SK-N-DZ (cell line): Measurements from ENCODE around the gene PLCB2. TPM values are rescaled to one million over a fixed set of nuclear protein-coding genes. Genes with fewer than 3 reads are reported as not detected.

Experiments
- DNase-seq: peaks from one replicate; pipeline ENCODE4 v3.0.0-alpha.2; 2015; ENCODE audit warnings: low spot score
- polyA plus RNA-seq, 2 experiments: library from polyadenylated mRNA; depleted of rRNA; stranded (reverse); fragments of >200 nt; gene quantifications; 2 replicates each; pipeline ENCODE4 v1.2.3, GENCODE V29; 2014

Gene PLCB2, protein sequence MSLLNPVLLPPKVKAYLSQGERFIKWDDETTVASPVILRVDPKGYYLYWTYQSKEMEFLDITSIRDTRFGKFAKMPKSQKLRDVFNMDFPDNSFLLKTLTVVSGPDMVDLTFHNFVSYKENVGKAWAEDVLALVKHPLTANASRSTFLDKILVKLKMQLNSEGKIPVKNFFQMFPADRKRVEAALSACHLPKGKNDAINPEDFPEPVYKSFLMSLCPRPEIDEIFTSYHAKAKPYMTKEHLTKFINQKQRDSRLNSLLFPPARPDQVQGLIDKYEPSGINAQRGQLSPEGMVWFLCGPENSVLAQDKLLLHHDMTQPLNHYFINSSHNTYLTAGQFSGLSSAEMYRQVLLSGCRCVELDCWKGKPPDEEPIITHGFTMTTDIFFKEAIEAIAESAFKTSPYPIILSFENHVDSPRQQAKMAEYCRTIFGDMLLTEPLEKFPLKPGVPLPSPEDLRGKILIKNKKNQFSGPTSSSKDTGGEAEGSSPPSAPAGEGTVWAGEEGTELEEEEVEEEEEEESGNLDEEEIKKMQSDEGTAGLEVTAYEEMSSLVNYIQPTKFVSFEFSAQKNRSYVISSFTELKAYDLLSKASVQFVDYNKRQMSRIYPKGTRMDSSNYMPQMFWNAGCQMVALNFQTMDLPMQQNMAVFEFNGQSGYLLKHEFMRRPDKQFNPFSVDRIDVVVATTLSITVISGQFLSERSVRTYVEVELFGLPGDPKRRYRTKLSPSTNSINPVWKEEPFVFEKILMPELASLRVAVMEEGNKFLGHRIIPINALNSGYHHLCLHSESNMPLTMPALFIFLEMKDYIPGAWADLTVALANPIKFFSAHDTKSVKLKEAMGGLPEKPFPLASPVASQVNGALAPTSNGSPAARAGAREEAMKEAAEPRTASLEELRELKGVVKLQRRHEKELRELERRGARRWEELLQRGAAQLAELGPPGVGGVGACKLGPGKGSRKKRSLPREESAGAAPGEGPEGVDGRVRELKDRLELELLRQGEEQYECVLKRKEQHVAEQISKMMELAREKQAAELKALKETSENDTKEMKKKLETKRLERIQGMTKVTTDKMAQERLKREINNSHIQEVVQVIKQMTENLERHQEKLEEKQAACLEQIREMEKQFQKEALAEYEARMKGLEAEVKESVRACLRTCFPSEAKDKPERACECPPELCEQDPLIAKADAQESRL
- 12.5 and 12.6 TPM in 2 replicates for polyA plus RNA-seq (2014; cell fraction: cytosol; rRNA removed)
- polyA plus RNA-seq (2014; cell fraction: nucleus; rRNA removed): 71.1 and 88.9 TPM in 2 replicates

DNA sequence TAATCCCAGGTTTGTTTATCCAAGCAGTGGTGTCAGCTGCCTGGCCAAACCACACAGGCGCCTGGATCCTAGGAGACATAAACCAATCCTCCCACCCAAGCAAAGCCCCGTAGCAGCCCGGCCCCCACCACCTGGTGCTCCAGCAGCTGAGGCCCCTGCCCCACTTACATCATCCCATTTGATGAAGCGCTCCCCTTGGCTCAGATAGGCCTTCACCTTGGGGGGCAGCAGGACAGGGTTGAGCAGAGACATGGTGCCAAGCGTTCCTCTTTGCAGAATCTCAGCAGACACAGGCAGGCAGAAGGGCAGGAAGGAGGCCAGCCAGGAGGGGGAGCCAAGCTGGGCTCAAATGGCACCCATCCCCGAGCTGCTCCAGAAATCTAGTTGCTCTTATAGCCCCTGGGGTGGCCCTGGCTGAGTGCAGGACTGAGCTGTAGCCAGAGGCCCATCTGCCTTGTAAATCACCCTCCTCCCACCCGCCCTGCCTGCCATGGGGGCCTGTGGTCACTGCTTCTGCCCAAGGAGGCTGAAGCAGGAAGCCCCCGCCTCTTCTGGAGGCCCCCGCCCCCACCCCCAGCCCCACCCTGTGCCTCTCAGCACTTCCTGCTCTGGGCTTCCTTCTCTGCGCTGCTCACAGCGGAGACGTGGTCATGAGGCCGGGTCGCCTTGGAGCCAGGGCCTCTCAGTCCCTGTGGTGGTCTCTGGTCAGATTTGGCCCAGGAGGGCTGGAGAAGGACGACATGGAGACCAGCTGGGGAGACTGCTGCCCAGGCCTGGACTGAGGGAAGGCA, at the start of gene PLCB2:
PLCB2 (minus strand) TSS at position 515 of the 791 bp plus-strand sequence; CDS start at position 252, 263 bp downstream.
- DNase-seq: peak; percentile 67

DNA sequence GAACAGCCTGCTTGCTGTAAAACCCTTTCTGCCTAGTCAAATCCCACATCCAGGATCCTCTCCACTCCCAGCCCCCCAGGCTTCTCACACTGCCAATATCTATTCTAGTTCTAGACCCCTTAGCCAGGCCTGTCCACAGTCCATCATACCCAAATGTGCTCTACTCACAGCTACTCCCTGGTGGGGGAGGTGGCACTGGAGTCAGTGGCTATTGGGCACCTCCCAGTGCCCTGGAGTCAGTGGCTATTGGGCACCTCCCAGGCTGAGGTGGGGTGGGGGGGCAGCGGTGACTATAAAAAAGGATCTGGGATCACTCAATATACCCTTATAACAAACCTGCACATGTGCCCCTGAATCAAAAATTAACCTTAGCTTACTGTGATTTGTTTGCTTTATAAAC, 49.5 kb upstream of the PLCB2 start:
- DNase-seq: no peak

DNA sequence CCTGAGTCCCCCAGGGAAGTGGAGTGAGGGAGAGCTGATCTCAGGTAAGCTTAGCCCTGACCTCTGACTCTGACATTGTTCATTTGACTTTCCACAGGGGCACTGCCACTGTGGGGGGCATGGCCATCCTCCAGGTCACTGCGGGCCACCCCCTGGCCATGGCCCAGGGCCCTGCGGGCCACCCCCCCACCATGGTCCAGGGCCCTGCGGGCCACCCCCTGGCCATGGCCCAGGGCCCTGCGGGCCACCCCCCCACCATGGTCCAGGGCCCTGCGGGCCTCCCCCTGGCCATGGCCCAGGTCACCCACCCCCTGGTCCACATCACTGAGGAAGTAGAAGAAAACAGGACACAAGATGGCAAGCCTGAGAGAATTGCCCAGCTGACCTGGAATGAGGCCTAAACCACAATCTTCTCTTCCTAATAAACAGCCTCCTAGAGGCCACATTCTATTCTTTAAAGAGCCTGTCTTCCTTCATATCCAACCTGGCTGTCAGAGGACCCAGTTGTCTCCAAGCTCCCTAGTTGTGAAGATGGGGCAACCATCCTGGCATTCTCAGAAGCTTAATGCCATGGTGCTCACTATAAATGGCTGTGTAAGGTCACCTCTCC, 48.3 kb upstream of the PLCB2 start:
- no peak for DNase-seq

DNA sequence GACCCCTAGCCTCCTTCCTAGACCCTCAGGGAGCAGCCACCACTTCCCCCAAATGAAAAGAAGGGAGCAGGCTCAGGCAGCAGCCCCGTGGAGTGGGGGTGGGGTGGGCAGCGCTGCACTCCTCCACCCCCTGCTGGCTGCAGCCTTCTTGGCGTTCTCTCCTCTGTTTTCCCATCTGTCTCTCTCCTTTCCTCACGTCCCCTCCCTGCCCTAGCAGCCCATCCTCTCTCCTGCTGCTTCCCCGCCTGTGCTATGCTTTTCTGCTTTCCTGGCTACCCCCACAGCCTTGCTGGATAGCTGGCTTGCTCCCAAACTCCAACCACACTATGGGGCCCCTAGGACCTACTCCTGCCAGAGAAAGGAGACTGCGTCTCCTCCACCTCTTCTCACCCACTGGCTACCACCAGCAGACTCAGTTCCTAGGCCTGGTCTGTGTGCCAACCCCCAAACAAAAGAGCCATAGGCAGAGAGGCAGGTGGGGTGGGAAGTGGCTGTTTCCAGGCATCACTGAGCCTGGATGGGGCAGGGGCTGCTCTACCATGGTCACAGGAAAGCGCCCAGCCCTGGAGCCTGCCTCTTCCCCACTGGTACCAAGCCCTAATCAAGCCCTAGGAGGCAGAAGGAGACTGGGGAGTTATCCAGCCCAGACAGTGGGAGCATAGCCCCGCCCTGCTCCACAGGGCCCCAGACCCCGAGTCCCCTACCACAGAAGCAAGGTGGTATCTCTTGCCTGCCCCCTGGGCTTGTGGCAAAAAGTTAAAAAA, 46.9 kb upstream of the PLCB2 start:
- DNase-seq: peak; percentile 67

DNA sequence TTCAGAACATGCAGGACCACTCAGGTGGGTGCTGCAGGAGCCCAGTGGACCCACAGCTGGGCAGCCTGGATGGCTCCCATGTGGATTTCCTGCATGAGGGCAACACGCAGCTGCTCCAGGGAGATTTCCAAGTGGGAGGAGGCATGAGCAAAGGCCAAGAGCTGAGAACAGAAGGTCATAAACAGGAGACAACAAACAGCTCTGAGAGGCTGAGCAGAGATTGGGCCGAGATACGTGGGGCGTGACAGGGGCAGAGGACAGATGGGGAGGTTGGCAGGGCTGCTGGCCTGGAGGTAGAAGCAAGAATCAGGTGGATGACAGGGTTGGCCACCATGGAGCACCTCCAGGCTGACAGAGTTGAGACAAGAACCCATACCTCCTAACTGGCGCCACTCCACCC, 46.0 kb upstream of the PLCB2 start:
- no peak for DNase-seq

DNA sequence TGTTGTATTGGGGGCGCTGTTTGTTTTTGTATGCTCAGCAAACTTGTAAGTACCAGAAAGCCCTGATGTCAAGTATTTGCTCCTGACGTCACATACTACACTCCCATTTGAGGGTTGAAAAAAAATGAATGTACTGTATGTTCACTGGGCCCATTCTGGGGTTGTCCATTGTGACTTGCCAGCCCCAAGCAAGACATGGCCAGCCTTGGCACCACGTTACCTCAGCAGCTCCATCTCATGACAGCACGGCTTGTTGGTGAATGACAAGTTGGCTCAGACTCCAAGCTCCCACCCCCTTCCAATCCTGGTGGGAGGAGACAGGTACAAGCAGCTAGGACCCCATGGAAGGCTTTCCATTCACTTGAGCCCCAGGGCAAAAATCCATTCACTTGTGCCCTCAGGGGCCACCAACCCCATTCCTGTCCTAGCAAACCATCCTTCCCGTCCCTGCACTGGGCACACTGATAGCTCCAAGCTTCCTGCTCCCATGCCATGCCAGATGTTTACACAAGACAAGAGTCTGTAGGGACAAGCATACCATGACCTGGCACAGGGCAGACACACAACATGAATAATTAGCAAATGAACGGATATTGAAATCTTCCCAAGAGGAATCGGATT, 44.7 kb upstream of the PLCB2 start:
- DNase-seq: no peak

DNA sequence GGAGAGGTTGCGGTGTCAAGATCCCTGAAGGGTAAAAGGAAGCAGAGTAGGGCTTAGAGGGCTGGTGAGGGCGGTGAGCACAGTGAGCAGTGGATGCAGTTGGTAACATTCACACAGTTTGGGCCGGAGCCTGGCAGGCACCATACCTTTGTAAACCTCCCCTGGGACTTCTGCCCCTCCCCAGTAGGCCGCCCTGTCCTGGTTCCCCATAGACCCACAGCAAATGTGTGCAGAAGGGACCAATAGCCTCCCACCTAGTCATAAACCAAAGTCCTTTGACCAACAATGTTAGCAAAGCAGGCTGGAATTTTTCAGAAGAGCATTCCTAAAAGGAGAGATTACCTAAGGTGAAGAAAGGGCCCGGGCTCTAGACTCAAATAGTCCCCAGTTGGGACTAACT, 41.4 kb upstream of the PLCB2 start:
- DNase-seq: no peak

DNA sequence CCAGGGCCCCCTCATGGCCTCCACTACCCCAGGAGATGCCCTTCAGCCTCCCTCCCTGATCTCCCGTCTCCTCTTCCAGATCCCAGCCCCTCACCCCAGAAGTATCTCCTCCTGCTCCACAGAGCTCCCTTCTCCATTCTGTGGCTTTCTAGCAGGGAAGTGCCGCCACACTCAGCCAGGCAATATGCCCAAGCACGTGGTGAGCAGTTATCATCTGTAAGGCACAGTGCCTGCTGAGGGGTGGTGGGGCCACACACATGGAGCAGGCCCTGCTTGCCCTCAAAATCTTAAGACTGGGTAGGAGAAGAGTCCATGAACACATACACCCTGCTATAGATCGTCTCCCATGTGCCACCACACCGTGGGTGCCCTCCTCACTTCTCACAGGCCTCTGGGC, 40.7 kb upstream of the PLCB2 start:
- DNase-seq: no peak

DNA sequence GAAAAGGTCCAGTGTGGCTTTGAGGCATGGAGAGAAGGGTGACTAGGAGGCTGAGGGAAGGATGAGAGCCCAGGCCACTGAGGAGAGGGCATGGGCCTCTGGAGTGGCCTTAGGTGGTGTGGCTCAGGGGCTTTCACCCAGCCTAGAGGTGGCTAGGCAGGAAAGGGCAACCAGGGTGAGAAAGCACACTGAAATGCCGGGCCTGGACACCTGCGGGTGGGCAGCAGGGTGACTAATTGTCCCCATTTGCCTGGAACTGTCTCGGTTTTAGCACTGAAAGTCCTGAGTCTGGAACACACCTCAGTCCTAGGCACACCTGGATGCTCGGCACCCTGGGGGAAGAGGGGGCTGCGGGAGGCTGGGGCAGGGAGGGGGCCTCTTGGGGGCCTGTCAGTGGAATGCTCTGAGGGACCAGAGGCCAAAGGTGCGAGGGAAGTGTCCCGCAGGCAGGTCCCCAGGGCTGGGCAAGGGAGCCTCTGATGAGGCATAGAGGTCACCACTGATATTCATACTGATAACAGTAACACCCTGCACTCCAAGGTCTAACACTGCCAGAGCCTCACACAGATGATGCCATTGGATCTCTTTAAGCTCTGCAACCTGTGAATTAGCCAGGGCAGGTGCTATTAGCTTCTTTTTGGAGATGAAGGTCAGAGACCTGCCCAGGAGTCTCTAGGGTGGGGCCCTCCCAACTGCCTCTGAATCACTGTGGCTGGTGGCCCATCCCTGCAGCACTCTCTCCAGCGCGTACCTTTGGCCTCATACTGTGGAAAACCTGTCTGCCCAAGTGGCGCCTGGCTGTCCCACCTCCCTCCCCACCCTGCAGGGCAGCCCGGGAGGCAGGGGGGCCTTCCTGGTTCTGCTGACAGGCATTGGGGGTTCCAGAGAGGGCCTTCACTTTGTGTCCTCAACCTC, 40.1 kb upstream of the PLCB2 start:
- no peak for DNase-seq

DNA sequence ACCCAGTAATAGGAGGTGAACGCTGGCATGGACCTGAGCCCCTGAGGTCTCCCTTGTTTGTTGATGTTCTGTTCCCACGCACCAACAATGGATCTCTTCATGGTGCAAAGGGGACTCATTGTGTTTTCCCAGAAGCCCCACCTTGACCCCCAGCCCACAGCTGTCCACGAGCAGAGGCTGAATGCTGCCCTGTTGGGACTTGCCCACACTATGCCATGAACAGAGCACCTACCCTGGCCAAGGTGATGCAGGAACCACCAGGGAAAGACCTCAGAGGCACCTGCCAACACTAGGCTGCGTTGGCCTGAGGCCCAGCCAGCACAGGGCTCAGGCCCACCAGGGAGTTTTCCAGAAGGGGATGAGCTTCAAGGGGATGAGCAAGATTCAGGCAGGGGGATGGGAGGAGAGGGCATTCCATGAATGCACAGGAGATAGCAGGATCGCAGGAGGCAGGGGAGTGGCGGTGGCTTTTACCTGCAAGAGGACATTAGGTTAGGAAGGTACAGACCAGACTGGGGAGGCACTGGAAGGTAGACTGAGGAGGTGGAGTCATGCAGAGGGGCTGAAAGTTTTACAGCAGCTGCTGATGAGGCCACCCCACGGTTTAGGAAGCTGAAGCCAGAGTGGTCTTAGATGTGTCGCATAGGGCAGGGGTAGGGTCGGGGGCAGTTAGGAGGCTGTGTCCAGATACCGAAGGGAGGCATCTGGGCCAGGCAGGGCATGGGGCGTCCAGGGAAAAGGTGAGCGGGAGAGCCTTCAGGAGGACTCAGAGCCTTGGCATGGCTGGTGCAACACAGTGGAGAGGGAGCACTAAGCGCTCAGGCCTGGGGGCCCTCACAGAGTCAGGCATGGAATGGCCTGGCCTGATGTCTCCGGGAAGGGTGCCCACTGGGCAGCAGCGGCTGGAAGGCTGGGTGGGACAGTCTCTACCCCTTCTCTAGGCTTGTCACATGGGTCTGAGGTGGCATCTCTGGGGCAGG, 39.1 kb upstream of the PLCB2 start:
- no peak for DNase-seq

DNA sequence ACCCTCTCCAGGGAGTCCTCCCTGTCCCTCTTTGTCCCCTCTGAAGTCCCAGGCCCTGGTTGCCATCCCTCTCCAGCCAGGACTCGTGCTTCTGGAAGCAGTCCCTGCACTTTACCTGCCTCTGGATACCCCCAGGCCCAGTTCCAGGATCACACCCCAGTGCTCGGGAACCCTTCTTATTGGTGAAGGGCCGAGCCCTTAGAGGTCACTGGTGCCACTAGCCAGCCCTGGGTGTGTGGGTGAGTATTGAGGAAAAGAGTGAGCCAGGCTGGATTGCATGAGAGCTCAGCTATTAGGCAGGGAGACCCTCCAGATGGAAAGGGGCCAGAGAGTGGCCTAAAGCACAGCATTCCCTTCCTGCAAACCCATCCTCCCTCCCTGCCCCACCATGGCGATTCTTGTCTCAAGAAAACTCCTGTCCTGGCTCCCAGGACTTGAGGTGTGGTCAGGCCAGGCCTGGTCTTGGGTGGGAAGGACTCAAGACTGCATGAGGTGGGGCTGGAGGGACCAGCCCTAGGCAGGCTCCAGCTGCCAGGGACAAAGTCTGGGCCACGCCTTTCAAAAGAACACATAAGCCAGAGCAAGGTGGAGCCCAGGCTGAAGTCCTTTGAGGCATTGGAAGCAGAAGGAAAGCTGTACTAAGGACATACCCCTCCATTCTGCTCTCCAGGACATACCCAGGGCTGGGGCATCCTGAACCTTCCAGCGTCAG, 38.3 kb upstream of the PLCB2 start:
- no peak for DNase-seq

DNA sequence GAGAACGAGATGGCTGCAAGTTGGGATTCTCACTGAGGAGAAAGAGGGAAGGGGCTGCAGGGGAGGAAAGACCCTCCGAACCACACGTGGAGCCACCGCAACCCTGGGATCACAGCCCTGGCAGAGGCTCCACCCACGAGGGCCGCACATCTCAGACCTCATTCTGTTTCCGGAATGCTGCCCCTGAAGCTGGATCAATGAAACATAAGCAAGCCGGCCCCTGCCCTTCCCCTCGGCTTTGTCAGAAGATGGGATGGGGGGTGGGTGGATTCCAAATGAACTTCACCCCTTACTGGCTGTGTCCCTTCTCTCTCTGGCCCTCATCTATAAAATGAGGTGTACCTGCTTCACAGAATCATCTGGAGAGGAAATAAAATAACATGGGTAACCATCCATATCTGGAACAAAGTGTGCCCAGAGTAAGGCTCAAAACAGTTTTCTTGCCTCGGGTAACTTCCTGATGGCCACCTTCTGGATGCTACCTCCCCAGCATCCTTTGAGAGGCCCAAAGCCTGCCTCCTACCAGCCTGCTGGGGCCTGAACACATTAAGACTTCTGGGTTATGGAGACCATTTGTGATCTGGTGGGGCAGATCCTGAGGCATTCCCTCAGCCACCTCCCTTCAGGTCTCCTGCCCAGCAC, 37.6 kb upstream of the PLCB2 start:
- DNase-seq: no peak

DNA sequence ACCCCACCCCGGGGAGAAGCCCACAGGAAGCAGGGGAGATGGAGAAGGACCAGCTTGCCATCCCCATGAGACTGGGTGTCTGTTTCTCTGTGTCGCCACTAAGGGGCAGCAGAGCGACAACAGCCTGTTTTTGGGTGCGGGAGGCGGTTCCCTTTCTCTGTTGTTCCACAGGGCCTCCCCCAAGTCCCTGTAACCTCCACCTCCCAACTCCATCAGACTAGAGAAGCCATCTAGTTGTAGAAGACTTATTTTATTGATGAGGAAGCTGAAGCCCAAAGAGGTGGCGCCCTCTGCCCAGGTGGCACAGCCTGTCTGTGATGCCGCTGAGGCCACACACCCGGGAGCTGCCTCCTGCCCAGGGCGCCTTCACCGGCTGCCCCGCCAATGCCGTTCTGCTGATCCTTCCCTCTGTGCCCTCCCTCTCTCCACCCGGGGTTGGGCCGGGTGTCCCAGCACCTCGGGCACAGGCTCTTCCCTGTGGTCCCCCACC, 36.9 kb upstream of the PLCB2 start:
- peak; percentile 70 for DNase-seq

DNA sequence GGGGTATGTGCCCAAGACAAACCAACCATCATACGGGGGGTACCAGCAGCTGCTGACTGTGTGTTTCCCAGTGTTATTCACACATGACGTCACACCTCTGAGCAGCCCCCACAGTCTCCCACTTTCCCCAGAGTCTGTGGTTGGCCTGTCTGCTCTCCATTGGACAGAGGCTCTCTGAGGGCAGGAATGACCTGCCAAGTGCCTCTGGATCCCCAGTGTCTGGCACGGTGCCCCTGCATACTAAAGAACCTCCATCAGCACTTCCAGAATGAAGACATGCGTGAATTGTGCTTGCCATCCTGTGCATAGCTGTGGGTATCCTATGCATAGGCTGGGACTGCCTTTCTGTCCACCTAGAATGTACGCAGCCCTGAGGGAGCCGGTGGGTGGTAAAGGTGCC, 36.5 kb upstream of the PLCB2 start:
- no peak for DNase-seq

DNA sequence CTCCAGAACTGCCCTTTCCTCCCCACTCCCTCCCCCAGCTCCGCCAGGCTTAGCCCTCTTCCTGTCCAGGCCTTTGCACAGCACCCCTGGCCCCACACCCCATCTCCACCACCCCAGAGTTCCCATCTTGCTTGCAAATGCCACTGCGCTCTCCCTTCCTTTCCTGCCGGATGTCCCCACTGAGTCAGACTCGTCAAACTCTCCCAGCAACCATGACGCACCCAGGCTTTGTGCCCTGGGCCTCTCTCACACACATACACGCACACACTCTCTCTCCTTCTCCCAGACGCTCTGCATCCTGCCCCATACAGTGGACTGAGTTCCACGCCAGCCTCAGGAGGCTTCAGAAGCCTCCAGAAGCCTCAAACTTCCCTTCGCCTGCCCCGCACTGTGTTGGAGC, 35.8 kb upstream of the PLCB2 start:
- DNase-seq: no peak
